Lung (tissue), 12 donors: Measurements from ENCODE around the gene USP38. TPM values are rescaled to one million over a fixed set of nuclear protein-coding genes. Genes with fewer than 3 reads are reported as not detected.

ENCODE experiments used
- ATAC-seq: fragments of 200-7000 bp; cut with Tn5 transposase; one replicate; pipeline ENCODE4 v1.9.1; 2020; ENCODE audit warnings: moderate number of reproducible peaks; ENCODE audit not compliant: insufficient read depth, low FRiP score
- DNase-seq, 3 donors: peaks; one replicate each; pipeline ENCODE4 v3.0.0-alpha.2; 2013 to 2017
- H3K27ac ChIP-seq, 2 donors: one replicate each; pipeline ENCODE4 v1.5.1; 2013; ENCODE audit warnings: mild to moderate bottlenecking in 2 of 2, moderate library complexity in 2 of 2, control low read depth in 1 of 2, inconsistent platforms in 1 of 2, low read depth in 1 of 2, low read length in 1 of 2
- H3K27me3 ChIP-seq, 3 donors: one replicate each; pipeline ENCODE4 v1.5.1; 2013; ENCODE audit warnings: low read length in 2 of 3; ENCODE audit not compliant: control insufficient read depth in 3 of 3, insufficient read depth in 3 of 3
- H3K36me3 ChIP-seq, 4 donors: one replicate each; pipeline ENCODE4 v1.5.1; 2013; ENCODE audit warnings: low read length in 4 of 4, mild to moderate bottlenecking in 1 of 4, moderate library complexity in 1 of 4; ENCODE audit not compliant: control insufficient read depth in 4 of 4, insufficient read depth in 4 of 4
- H3K4me1 ChIP-seq, 5 donors: one replicate each; pipeline ENCODE4 v1.5.1; 2013; ENCODE audit warnings: low read length in 5 of 5, mild to moderate bottlenecking in 2 of 5, moderate library complexity in 1 of 5; ENCODE audit not compliant: control insufficient read depth in 5 of 5, insufficient read depth in 5 of 5
- H3K4me3 ChIP-seq: one replicate; pipeline ENCODE4 v1.5.1; 2013; ENCODE audit warnings: mild to moderate bottlenecking, control low read depth, moderate library complexity
- H3K9ac ChIP-seq, 2 donors: one replicate each; pipeline ENCODE4 v1.5.1; 2013; ENCODE audit warnings: low read length in 2 of 2, control low read depth in 1 of 2; ENCODE audit not compliant: insufficient read depth in 1 of 2
- H3K9me3 ChIP-seq, 4 donors: one replicate each; pipeline ENCODE4 v1.5.1; 2013; ENCODE audit warnings: low read length in 3 of 4, mild to moderate bottlenecking in 1 of 4, moderate library complexity in 1 of 4; ENCODE audit not compliant: control insufficient read depth in 4 of 4, insufficient read depth in 3 of 4
- CTCF ChIP-seq: IDR thresholded peaks from 2 replicates; pipeline ENCODE4 v1.5.1; 2012; ENCODE audit warnings: mild to moderate bottlenecking; ENCODE audit errors: control extremely low read depth, extremely low read depth
- WGBS, 2 donors: extraction: QIAGEN DNeasy Blood & Tissue Kit; methylation state at CpG; one replicate each; pipeline ENCODE4 v1.1.7; 2013; 5-methylcytosine and 5-hydroxymethylcytosine counted together
- polyA plus RNA-seq, 2 donors: library from polyadenylated mRNA; stranded (reverse); fragments of 200-250 nt; gene quantifications; one replicate each; pipeline ENCODE4 v1.2.1, GENCODE V29; 2013
- total RNA-seq, 2 donors: library from RNA; depleted of rRNA in 1 of 2; stranded (reverse); fragments of >200 nt in 1 of 2; gene quantifications; one replicate each; pipeline ENCODE4 v1.2.1, GENCODE V29; 2014 to 2021
- donor health status: control.
- donor health status: control.
- donor health status: Bipolar disorder and iron deficiency.
- donor health status: healthy.
- donor health status: DM: yes; HTN: yes; CAD: no.

Gene USP38
- total and polyA plus RNA-seq, 4 donors: 6.1 to 34.5 (median 18.8) TPM

DNA sequence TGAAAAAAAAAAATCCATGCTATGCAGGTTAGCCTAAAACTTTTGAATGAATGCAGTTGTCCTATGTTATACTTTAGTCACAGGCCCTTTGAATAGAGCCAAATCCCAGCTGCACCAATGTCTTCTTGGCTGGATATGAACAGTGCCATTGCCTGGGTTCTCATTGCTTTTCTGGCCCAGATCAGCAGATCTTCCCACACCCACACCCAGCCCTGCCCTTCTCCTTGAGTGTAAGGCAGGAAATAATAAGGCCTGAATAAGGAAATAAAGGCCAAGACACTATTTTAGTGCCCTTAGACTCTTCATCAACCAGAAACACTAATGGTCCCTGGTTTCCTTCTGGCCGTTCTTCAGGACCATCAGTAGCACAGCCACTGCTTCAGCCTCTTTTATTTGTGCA lies 66.6 kb downstream of the USP38 start:
- ATAC-seq (no peak), DNase-seq (no peak)
- Histone ChIP-seq H3K27me3 (no peaks in the 10 kb centered on the region), H3K9me3 (no peaks in the 10 kb centered on the region), H3K36me3 (no peaks in the 10 kb centered on the region), H3K27ac (no peak overlapping the region), H3K4me3 (no peak overlapping the region), H3K9ac (no peak overlapping the region), H3K4me1 (peaks cover 0 to 3% (median 0%) of the 10 kb centered on the region in 5 donors)
- no peak for TF ChIP-seq CTCF
- 76 to 82% methylated on average over 1 of the region's 1 CpG for WGBS, 2 donors

DNA sequence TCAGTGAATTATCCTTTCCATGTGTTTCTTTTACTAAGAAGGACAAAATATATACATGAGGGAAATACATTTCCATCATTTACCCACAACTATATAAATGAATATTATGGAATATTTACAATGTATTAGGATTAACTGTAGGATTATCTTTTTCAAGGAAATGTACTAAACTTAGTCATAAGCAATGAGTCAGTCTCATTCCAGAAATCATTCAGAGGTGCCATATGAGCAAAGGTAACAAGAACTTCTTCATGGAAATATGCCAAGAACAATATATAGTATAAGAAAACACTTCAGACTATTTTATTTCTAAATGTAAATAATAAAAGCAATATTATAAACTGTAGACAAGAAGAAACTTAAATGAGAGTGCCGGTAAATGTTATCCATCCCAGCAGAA lies 67.1 kb downstream of the USP38 start:
- Histone ChIP-seq H3K9me3 (no peaks in the 10 kb centered on the region), H3K27me3 (no peaks in the 10 kb centered on the region), H3K4me3 (no peak overlapping the region), H3K27ac (no peak overlapping the region), H3K4me1 (peaks cover 0 to 3% (median 0%) of the 10 kb centered on the region in 5 donors), H3K9ac (no peak overlapping the region), H3K36me3 (no peaks in the 10 kb centered on the region)
- no peak for ATAC-seq
- 0 to 95% methylated on average over 1 of the region's 1 CpG for WGBS, 2 donors
- TF ChIP-seq CTCF: no peak
- DNase-seq: no peak

DNA sequence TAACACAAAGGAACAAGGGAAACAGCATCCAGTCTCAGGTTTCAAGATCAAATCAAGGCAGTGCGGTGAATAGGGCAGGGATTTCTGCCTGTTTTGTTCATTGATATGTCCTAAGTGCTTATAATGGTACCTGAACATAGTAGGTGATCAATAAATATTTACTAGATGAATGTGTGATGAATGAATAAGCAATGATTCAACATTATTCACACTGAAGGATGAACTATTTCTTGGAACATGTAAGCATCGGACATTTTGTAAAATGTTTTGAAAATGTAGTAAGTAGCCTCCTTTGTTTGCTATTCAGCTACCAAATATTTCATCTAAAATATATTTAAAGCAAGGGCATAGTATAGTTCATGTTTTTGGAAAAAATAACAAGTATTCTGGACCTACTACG lies 67.8 kb downstream of the USP38 start:
- no peaks in the 10 kb centered on the region for H3K27me3 ChIP-seq
- H3K36me3 ChIP-seq: no peaks in the 10 kb centered on the region
- ATAC-seq (no peak), DNase-seq (no peak)
- no peak overlapping the region for H3K9ac ChIP-seq
- 96 to 98% methylated on average over 3 of the region's 3 CpGs for WGBS, 2 donors
- H3K4me1 ChIP-seq: peaks cover 0 to 3% (median 0%) of the 10 kb centered on the region in 5 donors
- no peak overlapping the region for H3K4me3 ChIP-seq
- no peaks in the 10 kb centered on the region for H3K9me3 ChIP-seq
- no peak for TF ChIP-seq CTCF
- H3K27ac ChIP-seq: no peak overlapping the region

DNA sequence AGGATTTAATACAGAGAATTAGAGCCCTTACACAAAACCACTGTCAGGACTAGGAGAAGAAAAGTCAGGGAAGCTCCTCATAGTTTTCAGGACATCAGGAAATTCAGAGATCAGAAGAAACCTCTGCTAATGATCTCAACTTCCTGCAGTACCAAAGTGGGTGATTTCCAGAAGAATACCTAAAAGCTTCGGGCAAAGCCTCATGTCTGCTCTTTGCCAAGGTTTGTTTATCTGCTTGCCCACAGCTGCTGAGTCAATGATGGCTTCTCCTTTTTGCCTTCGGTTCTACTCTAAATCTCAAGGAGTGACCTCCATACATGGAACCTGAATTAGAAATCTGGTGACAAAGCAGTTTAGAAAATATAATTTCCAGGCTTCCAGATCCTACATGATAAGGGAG lies 68.4 kb downstream of the USP38 start:
- TF ChIP-seq CTCF: no peak

More for the DNA sequence above, 68.4 kb downstream of the USP38 start:
- Histone ChIP-seq H3K4me1 (peaks cover 0 to 3% (median 0%) of the 10 kb centered on the region in 5 donors), H3K4me3 (no peak overlapping the region), H3K36me3 (no peaks in the 10 kb centered on the region), H3K27ac (no peak overlapping the region), H3K27me3 (no peaks in the 10 kb centered on the region), H3K9me3 (no peaks in the 10 kb centered on the region), H3K9ac (no peak overlapping the region)
- no peak for DNase-seq
- no peak for ATAC-seq
- 16 to 53% methylated on average over 2 of the region's 2 CpGs for WGBS, 2 donors
